Measurements from ENCODE around the gene MTR. TPM values are rescaled to one million over a fixed set of nuclear protein-coding genes. Genes with fewer than 3 reads are reported as not detected.

Gene MTR
- total RNA-seq, 6 donors from 2014 or later: 21.0 to 44.0 (median 29.3) TPM

DNA sequence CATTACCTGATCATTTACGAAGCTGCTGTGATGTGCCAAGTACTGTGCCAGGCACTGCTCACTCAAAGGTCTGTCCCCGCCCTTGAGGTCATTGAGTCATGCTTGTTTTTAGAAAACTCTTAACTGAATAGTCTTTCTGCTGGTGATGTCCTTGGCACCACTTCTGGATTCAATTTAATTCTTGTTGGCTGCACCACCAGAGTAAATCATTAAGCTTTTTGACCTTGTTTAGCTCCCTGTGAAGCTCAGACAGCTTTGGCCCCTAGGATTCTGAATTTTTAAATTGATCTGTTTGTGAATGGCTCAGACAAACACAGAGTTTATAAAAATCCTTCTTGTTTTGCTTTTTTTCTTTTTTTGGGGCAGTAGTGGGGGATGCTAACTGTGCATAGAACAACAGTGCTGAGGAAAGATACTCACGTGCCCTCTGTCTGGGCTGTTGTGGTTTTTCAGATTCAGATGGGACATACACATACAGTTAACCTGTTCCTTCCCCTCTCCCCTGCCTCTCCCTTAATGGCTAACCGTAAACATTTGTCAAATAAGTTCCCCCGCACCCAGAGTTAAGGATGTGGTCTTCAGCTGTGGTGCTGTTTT is 67.6 kb downstream of the MTR start:
- no peaks in the 10 kb centered on the region for H3K9me3 ChIP-seq
- H3K36me3 ChIP-seq: peaks cover 3 to 83% (median 25%) of the 10 kb centered on the region in 4 donors
- H3K4me1 ChIP-seq: peaks cover 0 to 7% (median 0%) of the 10 kb centered on the region in 4 donors
- 66 to 73% methylated on average over 5 of the region's 5 CpGs for WGBS, 2 donors
- no peaks in the 10 kb centered on the region for H3K27me3 ChIP-seq
- no peak for TF ChIP-seq POLR2AphosphoS5 (IDR thresholded peaks at IDR 0.05)
- no peak for TF ChIP-seq CTCF (IDR thresholded peaks at IDR 0.05)
- TF ChIP-seq EP300 (IDR thresholded peaks at IDR 0.05): no peak
- TF ChIP-seq POLR2A (IDR thresholded peaks at IDR 0.05): no peak
- ATAC-seq (ENCODE audit: low FRiP score in 2 of 2) (peak in 1 of 2 donors; percentile 22), DNase-seq (peak in 1 of 2 donors; percentile 38)
- no peak overlapping the region for H3K4me3 ChIP-seq
- no peak overlapping the region for H3K27ac ChIP-seq

DNA sequence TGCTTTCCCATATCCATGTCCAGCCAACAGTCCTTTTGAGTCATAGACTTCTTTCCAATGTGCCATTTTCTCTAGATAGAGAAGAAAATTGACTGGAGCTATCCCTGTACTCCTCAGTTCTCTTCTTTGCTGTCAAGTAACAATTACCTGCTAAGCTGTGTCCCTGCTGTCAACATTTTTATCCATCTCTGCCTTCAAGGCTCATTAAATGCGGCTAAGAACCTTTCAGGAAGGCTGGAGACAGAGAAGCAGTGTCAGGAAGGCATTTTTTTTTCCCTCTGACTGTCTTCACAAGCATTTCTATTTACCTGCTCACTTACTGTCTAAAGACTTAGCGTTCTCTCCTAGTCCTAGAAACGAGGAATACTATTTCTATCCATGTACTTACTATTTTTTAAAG is 69.1 kb downstream of the MTR start:
- peaks cover 3 to 73% (median 23%) of the 10 kb centered on the region in 4 donors for H3K36me3 ChIP-seq
- DNase-seq: no peak
- 91 to 96% methylated on average over 3 of the region's 3 CpGs for WGBS, 2 donors
- no peaks in the 10 kb centered on the region for H3K9me3 ChIP-seq
- H3K27me3 ChIP-seq: no peaks in the 10 kb centered on the region
- peaks cover 0 to 7% (median 0%) of the 10 kb centered on the region in 4 donors for H3K4me1 ChIP-seq
- H3K27ac ChIP-seq: no peak overlapping the region
- no peak overlapping the region for H3K4me3 ChIP-seq
- TF ChIP-seq POLR2AphosphoS5 (IDR thresholded peaks at IDR 0.05) (no peak), CTCF (IDR thresholded peaks at IDR 0.05) (no peak), EP300 (IDR thresholded peaks at IDR 0.05) (no peak), POLR2A (IDR thresholded peaks at IDR 0.05) (no peak)
- no peak for ATAC-seq (ENCODE audit: low FRiP score in 2 of 2)

DNA sequence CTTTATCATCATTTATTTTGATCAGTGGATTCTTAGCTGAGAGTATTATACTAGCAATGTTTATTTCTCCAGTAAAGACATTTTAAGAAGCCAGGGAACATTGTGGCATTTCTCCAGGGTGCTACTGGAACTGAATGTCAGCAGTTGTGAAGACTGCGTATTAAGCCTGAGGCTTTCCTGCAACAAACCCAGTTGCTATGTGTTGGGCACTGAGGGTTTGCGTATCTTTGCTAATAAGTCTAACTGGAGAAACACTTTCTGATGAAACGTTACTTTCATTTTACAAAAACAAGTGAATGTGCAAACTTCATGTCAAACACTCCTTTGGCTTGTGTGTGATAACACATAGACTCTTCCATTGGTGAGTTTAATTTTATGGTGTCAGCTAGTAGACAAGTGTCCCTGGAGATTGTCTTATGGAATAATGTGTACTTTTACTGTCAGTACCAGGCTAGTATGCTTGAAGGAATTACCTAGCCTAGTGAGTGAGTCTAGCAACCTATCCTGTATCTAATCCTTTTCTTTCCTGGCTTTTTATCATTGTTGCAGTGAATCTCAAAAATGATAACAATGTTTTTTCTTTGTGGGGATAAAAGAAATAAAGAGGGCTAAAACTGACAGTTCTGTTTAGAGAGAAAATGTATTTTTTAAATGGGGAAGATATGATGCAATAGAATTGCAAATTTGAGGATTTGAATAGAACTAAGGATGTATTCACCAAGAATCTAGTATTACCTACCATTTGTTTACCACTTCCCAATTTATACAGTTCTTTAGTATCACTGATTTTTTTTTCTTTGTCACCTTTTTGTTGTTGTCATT is 70.1 kb downstream of the MTR start:
- ATAC-seq (ENCODE audit: low FRiP score in 2 of 2) (no peak), DNase-seq (no peak)
- TF ChIP-seq CTCF (IDR thresholded peaks at IDR 0.05): no peak
- TF ChIP-seq POLR2A (IDR thresholded peaks at IDR 0.05): no peak
- TF ChIP-seq EP300 (IDR thresholded peaks at IDR 0.05): no peak
- no peak for TF ChIP-seq POLR2AphosphoS5 (IDR thresholded peaks at IDR 0.05)
- H3K9me3 ChIP-seq: no peaks in the 10 kb centered on the region
- WGBS, 2 donors: 68 to 87% methylated on average over 3 of the region's 3 CpGs
- H3K4me3 ChIP-seq: no peak overlapping the region
- H3K4me1 ChIP-seq: peaks cover 0 to 7% (median 0%) of the 10 kb centered on the region in 4 donors
- peaks cover 3 to 68% (median 18%) of the 10 kb centered on the region in 4 donors for H3K36me3 ChIP-seq
- no peaks in the 10 kb centered on the region for H3K27me3 ChIP-seq
- no peak overlapping the region for H3K27ac ChIP-seq

DNA sequence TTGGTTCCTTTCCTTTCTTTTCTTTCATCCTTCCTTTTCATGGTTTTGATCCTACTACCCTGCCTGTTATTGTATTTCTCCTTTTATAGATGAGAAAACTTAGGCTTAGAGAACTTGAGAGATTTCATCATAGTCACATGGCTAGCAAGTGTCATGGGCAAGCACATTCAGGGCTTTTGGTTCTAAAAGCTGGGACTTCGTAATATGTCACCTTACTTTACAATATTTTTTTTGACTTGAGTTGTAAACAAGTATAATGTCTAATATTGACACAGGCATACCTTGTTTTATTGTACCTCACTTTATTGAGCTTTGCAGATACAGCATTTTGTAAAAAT is 70.7 kb downstream of the MTR start:
- no peak for ATAC-seq (ENCODE audit: low FRiP score in 2 of 2)
- TF ChIP-seq POLR2AphosphoS5 (IDR thresholded peaks at IDR 0.05) (no peak), CTCF (IDR thresholded peaks at IDR 0.05) (no peak), POLR2A (IDR thresholded peaks at IDR 0.05) (no peak), EP300 (IDR thresholded peaks at IDR 0.05) (no peak)
- no peak overlapping the region for H3K4me3 ChIP-seq
- peaks cover 0 to 7% (median 0%) of the 10 kb centered on the region in 4 donors for H3K4me1 ChIP-seq
- no peak overlapping the region for H3K27ac ChIP-seq
- no peak for DNase-seq
- peaks cover 3 to 63% (median 15%) of the 10 kb centered on the region in 4 donors for H3K36me3 ChIP-seq
- H3K9me3 ChIP-seq: no peaks in the 10 kb centered on the region
- no peaks in the 10 kb centered on the region for H3K27me3 ChIP-seq
- WGBS, 2 donors: 90 to 100% methylated on average over 1 of the region's 1 CpG
